ENCODE data around the gene ZNHIT6.
"Not testable (repeated sequence)": the region's sequence is repeated elsewhere in the genome, so short reads cannot be mapped to it uniquely, and the experiment has no call there.

Gene ZNHIT6, protein sequence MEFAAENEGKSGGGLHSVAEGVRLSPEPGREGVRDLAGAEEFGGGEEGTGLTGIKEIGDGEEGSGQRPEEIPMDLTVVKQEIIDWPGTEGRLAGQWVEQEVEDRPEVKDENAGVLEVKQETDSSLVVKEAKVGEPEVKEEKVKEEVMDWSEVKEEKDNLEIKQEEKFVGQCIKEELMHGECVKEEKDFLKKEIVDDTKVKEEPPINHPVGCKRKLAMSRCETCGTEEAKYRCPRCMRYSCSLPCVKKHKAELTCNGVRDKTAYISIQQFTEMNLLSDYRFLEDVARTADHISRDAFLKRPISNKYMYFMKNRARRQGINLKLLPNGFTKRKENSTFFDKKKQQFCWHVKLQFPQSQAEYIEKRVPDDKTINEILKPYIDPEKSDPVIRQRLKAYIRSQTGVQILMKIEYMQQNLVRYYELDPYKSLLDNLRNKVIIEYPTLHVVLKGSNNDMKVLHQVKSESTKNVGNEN

GRCh38 chr1:85707990-85708828 lies at the start of gene ZNHIT6:
ZNHIT6 (minus strand) TSS chr1:85708433; CDS start chr1:85708284, 149 bp downstream.
- peak; percentile 87 for DNase-seq (ENCODE audit: low read depth)

DNA sequence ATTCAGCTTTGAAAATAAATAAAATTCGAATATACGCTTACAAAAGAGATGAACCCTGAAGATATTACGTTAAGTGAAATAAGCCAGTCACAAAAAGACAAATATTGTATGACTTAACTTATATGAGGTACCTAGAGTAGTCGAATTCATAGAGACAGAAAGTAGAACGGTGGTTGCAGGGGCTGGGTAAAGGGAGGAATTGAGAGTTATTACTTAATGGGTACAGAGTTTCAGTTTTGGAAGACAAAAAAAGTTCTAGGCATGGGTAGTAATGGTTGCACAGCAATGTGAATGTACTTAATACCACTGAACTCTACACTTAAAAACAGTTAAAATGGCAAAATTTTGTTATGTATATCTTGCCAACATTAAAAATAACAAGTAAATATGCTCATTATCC lies 48.6 kb upstream of the ZNHIT6 start:
- DNase-seq (ENCODE audit: low read depth) = no peak

DNA sequence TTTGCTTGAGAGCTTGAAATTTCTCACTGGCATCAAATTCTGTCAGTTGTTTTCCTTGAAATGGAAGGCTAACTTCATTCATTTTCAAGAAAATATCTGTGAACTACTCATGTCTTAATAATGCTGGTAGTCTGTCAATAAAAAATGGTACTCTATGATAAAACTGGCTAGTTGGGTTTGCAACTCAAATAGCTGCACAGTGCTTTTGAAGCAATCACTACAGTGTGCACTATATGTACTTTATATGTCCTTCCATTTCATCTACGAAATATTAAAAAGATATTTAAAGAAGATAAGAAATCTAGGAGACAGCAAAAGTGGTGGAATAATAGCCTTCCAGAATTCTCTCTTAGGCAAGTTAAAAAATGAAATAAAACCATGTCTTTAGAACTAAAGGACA lies 39.9 kb upstream of the ZNHIT6 start:
- no peak for DNase-seq (ENCODE audit: low read depth)

DNA sequence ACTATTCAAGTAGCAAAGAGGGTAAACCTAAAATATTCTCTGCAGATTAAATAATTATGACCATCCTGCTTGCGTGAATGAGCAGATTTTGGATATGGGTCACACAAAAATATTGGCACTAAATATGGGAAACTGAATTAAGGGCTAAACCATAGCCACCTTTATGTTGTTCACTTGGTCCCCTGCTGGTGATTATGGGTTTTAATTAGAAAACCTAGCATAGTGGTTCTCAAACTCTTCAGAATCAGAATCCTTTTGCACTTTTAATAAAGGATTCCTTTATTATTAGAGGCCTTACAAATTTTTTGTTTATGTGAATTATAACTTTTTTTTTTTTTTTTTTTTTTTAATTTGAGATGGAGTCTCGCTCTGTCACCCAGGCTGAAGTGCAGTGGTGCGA lies 38.5 kb upstream of the ZNHIT6 start:
- DNase-seq (ENCODE audit: low read depth) = no peak

GRCh38 chr1:85743814-85744213 lies 35.6 kb upstream of the ZNHIT6 start:
- no peak for DNase-seq (ENCODE audit: low read depth)

GRCh38 chr1:85734931-85735330 lies 26.7 kb upstream of the ZNHIT6 start:
- DNase-seq (ENCODE audit: low read depth) = no peak

GRCh38 chr1:85718678-85719340 lies 10.6 kb upstream of the ZNHIT6 start:
- DNase-seq (ENCODE audit: low read depth) = no peak

DNA sequence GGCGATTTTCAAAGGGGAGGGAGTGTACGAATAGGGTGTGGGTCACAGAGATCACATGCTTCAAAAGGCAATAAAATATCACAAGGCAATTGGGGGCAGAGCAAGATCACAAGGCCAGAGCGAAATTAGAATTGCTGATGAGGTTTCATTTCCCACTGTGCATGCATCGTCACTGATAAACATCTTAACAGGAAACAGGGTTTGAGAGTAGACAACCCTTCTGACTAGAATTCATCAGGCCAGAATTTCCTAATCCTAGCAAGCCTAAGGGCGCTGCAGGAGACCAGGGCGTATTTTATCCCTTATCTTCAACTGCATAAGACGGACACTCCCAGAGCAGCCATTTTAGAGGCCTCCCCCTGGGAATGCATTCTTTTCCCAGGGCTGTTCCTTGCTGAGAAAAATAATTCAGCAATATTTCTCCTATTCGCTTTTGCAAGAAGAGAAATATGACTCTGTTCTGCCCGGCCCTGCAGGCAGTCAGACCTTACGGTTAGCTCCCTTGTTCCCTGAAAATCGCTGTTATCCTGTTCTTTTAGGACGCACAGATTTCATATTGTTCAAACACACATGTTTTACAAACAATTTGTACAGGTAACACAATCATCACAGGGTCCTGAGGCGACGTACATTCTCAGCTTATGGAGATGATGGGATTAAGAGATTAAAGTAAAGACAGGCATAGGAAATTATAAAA lies 6.3 kb upstream of the ZNHIT6 start:
- not testable (repeated sequence) for DNase-seq (ENCODE audit: low read depth)

DNA sequence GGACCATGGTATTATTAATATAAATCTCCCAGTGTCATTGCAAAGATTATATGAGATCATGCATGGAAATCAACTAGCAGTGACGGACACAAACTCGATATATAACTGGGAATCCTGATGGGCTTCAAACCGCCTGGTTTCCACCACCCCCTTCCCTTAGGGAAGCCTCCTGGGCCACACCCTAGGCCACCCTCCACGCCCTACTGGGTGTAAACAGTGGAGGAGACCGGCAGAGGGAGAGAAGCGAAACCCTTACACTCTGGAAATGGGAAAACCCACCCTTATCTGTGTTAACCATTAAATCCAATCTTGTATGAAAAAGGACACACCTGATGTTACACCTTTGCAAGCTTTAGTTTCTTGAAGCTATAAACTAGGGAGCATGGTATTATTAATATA lies 595 bp upstream of the ZNHIT6 start:
- DNase-seq (ENCODE audit: low read depth) = no peak

DNA sequence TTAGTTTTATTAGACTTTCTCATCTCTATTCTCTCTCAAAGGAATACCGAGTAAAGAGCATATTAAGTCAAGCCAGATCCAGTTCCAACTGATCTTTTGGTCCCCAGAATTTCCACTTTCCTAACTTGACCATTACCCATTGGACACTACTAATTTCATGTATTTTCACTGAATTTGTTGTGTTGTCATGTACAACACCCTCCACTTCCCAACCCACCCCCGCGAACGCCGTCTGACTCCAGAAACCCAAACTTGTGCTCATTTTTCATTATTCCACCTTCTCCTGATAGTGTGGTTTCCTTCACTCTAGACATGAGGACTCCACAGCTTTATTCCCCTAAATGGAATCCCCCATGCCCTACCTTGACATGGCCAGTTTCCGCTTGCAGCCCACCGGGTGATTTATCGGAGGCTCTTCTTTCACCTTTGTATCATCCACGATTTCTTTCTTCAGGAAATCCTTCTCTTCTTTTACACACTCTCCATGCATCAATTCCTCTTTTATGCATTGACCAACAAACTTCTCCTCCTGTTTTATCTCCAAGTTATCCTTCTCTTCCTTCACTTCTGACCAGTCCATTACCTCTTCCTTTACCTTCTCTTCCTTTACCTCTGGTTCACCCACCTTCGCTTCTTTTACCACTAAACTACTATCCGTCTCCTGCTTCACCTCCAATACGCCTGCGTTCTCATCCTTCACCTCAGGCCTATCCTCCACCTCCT lies 805 bp downstream of the ZNHIT6 start:
- DNase-seq (ENCODE audit: low read depth) = no peak

GRCh38 chr1:85705940-85706339 lies 2.3 kb downstream of the ZNHIT6 start:
- no peak for DNase-seq (ENCODE audit: low read depth)

- DNase-seq (ENCODE audit: low read depth) = no peak
Measured at GRCh38 chr1:85700422-85700821, 7.8 kb downstream of the ZNHIT6 start.

GRCh38 chr1:85697895-85698294 lies 10.3 kb downstream of the ZNHIT6 start:
- no peak for DNase-seq (ENCODE audit: low read depth)

DNA sequence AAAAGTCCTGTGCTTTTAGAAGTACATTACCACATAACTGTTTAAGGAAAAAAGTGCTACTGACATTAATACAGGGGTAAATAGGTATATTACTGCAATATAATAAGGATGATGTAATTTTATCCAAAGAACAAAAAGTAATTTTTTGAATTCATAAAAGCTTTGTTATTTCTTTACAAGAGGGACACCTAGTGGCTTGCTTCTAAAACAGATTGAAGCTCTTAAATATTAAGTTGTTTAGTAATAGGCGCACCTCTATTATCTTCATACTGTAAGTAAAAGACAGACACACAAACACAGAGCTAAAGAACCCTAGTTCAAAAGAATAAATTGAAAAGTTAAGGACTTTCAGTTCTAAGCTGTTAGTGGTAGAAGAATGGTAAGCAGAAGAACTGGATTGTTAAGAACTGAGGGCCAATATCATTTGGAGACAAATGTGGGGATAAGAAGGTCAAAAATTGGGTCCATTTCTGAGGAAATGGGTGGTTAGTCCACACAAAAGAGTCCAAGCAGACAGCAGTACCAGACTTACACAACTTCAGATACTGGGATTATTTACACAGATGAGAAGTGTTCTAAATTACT lies 15.4 kb downstream of the ZNHIT6 start:
- DNase-seq (ENCODE audit: low read depth) = peak; percentile 32

GRCh38 chr1:85689775-85690404 lies 18.3 kb downstream of the ZNHIT6 start:
- DNase-seq (ENCODE audit: low read depth) = no peak

- DNase-seq (ENCODE audit: low read depth) = no peak
Measured at GRCh38 chr1:85683292-85684025, 24.8 kb downstream of the ZNHIT6 start.

GRCh38 chr1:85681087-85681486 lies 27.1 kb downstream of the ZNHIT6 start:
- no peak for DNase-seq (ENCODE audit: low read depth)

DNA sequence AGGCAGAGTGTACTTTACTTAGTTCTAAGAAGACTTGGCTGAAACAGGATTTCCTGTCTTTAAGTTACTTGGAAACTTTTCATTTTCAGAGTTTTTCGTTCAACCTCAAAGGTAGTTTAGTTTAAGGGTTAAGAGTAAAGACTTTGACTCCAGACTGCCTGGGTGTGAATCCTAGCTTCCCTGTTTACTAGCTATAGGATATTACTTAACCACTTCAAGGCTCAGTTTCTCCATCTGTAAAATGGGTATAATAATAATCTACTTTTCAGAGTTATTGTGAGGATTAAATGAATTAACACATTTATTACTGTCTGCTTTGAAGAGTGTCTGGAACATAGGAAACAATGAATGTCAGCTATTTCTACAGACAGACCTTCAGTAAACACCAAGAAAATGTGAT lies 30.0 kb downstream of the ZNHIT6 start:
- DNase-seq (ENCODE audit: low read depth) = no peak

DNA sequence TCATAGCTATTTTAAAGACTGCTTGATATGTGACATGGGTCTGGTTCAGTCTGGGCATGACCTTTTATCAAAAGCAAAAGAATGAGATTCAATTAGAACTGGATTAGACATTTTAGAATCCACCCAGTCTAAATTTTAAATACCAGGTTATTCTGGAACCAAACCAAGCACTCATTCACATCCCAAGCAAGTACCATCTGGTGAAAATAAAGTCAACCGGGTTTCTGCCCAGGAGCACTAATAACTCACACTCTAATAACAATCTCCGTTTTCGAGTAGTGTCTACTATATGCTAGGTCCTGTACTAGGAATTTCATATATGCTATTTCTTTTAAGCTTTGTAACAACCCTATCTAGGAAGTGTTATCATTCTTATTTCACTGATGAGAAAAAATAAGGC lies 30.6 kb downstream of the ZNHIT6 start:
- no peak for DNase-seq (ENCODE audit: low read depth)
